Measurements from ENCODE around the gene CFAP91.

Gene CFAP91

DNA sequence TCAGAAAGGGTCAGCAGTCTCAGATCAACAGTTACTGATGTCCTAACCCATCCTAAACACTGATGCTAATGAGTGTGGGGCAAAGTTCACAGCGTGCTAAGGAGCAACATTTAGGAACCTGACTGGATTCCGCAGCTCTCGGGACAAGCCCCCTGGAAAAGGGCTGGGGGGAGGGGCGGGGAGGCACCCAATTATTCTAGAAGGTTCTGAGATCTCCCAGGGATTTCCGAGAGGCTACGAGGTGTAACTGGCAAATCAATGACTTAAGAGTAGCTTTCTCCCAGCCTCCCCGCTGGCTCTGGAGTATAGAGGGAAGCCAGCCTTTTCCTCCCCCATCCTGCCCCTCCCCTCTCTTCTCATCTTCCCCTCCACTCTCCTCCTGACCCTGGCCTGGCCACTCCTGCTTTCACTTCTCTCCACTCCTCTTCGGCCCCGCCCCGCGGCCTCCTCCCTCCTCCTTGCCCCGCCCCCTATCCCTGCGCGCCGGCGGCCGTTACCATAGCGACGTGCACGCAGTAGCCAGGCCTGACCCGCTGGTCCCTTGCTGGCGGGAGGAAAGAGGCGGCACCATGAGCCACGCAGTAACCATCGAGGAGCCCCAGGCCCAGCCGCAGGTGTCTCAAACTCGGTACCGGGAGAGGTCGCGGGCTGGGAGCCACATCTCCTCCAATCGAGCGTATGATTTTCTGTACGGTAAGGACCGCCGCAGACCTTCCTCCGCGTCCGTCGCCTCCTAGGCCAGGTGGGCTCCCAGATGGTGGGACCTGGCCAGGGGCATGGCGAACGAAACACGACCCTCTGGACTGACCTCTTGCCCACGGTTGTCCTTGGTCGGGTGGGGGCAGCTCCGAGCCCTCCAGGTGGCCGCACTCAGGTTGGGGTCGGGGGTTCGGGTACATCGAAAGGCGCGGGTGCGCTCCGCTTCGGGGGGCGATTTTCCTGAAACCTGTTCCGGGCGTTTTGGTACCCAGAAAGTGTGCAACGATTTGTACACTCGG, at the start of gene CFAP91:
Gene CFAP91 (plus strand): TSS at position 493 of the 998 bp plus-strand sequence. CDS start 77 bp downstream, at position 570.
- DNase-seq = peak; percentile 80

DNA sequence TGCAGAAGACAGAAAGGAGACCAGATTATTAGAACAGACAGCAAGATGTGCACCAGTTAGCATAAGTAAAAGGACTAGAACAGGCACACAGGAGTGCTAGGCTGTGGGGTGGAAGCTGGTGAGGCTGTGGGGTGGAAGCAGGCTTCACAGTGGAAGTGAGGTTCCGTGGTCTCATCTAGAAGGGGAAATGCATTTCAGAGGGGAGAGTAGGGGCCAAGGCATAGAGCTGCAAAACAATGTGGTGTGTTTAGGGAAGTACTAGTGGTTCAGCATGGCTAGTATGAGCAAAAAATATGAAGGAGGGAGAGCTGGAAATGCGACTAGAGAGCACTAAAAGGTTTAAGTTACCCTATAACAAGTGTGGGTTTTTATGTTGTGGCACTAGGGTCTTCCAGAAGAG, 48.9 kb upstream of the CFAP91 start:
- DNase-seq = no peak

DNA sequence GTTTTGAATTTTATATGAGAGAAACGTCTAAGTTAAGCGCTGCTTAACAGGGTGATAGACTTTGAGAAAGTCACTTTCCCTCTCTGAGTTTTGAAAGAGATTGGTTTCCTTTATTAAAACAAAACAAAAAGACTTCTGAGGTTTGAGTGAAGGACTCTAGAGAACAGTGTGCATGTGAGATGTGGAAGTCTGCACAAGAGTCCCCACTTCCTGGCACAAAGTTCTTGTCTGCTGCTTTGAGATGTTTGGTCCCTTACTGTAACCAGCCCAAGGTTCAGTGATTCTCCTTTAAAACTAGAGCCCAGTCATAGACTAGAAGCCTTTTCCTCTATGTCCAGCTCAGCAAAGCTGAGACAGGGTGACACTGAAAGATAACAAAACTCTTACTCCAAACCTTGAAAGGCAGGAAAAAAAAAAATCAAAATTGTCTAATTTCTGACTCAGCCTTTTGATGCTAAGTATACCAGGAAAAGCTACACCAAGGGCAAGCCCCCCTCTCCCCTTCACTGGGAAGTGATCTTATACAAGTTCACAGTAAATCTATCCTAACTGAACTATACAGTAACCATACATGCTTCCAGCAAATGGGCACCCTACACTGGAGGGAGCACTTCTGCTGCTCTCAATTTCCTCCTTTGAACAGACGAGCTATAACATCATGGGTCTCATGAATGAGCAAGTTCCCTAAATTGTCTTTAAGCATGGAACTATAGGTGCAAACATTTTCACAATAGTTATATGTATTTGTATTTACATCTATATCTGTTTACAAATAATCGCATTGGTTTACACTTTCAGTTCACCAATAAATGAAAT, 44.7 kb upstream of the CFAP91 start:
- DNase-seq = no peak

DNA sequence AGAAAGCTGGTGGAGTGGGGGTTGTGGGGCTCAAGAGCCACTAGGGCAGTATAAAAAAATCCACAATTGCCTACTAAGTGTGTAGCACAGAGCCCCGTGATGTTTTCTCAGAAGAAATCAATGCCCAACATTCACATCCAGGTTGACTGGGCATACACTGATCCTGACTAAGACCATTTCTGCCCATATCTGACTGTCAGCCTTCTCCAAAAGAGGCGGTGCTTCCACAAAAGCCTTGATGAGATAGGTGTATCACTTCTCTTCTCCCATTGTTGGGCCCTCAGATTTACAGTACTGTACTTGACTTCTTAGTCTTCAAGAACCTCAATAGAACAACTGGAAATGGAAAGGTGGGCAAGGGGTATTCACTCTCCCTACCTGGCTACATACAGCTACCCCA, 43.8 kb upstream of the CFAP91 start:
- no peak for DNase-seq

DNA sequence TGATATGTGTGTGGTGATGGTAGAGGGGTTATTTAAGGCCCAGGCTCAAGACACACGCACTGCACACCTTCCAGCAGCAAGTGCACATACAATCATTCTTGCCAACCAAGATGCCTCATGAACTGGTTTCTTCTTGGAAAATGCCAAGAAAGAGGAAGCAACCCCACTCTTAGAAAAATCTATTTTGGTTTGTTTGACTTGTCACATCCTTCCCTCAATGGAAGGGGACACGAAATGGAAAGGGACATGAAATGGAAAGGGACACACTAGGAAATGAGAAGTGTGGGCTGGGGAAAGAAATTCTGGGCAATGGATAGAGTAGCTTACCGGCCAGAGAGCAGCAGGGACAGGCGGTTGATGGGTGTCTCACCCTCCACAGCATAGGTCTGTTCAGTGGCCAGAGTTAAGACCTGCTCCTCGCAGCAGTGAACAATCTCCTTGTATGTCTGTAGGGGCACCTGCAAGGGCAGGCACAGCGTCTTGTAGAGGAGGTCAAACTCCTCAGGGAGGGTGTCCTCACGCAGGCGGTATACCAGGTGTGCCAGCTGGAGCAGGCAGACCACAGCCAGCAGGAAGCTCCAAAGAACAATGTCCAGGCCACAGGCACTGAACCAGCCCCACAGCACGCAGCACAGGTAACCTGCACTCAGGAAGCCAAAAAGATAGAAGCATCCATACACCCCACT, 43.1 kb upstream of the CFAP91 start:
- no peak for DNase-seq

DNA sequence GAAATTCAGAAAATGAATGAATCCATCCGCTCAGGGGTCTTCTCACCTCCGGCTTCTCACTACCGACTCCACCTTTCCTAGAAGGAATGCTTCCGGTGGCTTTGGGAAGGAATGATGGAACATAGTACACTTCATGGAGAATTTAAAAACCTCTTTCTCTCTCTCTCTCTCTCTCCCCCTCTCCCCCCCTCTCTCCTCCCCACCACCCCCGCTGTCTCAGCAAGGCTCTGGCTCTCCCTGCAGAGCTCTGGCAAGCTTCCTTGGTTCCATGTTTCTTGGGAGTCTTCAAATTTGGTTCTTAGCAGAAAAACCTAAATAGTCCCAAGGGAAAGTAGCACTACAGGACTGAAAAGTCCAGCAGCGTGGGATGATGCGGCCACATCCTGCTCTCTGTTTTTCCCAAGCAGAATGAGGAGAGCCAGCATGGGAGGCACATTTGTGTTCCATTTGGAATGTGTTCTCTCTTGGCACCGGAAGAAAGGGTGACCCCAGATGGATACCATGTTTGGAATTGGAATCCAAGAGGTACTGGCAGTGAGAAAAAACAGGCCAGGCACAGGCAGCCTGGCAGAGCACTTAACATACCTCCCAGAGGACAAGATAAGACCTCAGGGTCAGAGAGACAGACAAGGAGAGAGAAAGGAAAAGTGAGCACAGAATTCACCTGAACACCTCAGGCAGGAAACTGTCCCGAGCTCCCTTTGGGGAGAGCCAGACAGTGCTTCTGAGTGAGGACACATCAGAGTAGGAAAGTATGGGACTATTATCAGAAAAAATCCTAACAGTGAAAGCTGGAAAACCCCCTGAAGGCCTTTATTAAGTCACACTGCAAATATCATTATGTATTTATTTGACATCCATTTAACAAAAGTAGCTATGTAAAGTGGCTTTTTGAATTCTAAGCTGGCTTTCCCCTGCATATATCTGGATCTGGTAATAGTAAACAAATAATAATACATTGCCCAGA, 42.1 kb upstream of the CFAP91 start, which contains the start of gene POPDC2:
Gene POPDC2 (minus strand): TSS at position 116 of the 967 bp plus-strand sequence. CDS start 166 bp downstream, outside the sequence.
- no peak for DNase-seq

DNA sequence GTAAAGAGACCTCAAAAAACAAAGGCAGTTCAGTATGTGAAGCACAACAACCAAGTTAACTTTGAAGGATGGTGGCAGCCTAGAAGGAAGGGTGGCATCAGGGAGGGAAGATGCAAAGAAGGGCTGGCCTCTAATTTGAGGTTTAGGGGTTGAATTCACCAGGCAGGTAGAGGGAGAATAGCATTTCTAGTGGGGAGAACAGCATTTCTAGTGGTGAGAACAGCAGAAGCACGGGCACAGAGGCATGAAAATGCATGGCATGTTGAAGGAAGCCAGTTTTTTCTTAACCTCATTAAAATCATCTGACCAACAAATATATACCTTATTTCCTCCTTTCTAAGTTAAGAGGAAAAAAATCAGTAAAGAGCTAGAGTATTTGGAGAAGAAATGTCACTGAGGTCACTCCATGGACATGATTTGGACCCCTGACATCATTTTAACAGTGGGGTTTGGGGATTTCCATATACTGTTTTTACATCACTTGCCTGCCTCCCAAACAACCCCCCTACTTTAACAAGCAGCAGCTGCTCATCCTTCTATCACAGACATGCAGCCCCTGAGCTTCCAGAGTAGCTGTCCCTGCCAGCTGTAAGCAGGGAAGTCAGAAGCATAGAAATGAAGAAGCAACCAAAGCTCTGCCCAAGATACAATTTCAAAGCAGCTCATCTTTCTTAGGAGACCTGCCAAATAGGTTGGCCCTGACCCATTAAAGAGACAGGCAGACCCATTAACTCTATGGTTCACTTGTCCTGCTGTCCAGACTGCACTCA, 40.0 kb upstream of the CFAP91 start:
- no peak for DNase-seq

DNA sequence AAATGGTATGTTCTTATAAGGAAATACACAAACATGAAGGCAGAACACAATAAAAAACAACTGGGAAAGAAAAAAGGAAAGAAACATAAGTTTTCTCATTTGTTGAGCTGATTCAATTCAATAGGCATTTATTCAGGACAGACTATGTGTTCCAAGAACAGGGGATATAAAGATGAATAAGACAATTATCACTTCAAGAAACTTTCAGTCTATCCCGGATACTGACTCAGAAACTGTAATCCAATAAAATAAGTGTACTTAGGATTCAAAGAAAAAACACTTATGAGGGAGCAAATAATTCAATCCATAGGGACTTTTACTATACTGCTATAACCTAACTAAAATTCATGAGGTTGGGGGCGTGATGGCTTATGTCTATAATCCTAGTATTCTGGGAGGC, 38.9 kb upstream of the CFAP91 start:
- no peak for DNase-seq

DNA sequence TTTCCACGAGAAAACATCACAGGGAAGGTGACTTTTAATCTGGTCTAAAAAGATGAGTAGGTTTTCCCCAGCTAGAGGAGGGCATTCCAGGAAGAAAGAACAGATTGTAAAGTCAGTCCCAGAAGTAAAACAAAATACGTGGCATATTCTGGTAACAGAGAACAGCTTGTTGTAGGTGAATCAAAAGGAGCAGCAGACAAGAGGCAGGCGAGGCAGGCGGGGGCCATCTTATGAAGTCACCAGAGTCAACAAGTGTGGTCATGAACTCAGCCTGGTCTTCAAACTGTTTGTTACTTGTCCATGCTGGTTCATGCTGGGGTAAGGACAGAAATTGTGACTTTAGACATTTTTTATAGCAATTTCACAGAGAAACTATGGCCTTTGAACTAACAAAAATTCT, 38.5 kb upstream of the CFAP91 start:
- no peak for DNase-seq

DNA sequence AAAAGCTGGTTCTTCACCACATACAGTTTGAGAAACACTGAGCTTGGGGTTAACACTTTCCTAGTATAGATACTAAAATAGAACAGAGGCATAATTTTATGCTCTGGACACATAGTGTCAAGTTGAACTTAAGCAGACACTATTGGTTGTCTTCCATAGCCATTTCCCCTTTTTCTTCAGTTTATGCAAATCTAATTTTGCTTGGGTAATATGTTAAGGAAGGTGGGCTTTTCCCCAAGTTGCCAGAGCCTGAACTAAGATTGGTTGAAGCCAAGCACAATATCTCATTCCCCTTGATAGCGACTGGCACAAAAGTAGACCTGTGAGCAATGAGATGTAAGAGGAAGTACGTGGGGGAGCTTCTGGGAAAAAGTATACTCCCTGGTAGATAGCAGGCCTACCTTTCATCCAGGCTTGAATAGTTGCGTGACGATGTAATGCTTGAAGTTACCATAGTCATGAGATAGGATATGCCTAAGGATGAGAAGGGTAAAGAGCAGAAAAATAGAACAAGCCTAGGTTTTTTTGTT, 37.9 kb upstream of the CFAP91 start:
- no peak for DNase-seq

DNA sequence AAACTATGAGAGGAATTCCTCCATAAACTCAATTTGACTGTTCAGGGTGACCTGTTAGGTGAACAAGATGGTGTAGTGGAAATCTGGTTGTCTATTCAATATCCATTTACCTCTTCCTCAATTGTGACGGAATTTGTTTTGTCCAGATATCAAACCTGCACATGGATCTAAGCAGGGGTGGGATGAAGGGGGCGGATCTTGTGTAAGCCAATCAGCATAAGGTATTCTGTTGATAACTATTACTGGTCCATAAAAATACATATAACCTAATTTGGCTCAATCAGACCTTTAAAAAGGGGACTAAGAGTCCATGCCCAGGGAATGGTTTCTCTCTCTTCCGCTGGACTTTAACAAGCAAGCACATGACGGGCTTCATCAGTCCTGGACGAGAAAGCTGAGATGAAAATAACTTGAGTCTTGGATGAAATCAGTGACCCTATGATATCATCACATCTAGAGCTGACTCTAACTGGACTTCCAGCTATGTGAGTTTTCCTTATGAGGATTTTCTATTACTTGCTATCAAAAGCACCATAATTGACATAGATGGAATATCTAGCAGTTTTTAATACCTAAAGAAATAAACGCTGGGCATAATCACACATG, 36.8 kb upstream of the CFAP91 start:
- no peak for DNase-seq

DNA sequence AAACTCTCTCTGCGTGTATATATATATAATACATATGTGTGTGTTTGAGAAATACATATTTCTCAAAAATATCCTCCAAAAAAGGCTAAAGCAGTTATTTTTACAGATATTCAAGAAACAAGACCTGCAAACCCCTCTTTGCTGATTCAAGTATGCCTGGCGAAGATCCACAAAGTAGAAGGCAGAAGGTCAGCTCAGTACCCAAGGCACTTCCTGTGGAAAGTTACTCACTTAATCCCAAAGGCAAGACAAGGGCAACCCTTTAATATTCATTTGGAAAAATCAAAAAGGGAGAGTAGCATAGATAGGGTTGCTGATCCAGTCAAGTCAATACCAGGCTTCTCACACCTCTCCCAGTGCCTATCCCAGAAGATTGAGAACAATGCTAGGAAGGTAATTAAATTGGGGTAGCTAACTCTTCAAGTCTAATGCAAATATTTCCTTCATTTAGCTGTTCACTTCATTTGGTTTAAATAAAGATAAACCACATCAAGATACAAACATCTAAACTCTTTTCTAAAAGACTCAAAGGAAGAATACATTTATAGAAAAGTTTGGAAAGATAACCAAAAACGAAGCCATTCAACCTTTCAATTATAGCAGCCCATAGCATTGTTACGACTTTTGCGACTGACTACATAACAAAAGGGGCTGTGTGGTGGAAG, 32.8 kb upstream of the CFAP91 start:
- no peak for DNase-seq

DNA sequence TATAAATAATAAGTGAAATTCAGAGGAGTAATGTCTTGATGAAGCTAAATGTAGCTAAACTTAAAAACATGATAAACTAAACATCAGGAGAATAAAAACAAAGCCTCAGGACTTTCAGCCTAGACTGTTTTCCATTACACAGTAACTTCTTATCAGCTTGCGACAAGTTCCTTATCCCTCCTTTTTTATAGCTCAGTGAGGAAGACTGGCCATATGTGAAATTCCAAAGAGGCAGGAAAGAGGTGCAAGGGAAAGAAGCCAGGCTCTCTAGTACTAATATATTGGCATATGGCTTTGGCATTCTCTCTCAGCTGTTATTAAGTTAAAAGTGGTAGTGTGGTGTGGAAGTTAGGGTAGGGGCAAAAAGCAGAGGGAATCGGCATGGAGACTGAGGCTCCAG, 30.0 kb upstream of the CFAP91 start:
- DNase-seq = no peak

DNA sequence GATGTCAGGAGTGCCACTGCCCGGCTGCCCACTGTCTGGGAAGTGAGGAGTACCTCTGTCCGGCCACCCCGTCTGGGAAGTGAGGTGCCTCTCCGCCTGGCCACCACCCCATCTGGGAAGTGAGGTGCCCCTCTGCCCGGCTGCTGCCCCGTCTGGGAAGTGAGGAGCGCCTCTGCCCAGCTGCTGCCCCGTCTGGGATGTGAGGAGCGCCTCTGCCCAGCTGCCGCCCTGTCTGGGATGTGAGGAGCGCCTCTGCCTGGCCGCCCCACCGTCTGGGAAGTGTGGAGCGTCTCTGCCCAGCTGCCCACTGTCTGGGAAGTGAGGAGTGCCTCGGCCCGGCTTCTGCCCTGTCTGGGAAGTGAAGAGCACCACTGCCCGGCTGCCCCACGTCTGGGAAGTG, 28.9 kb upstream of the CFAP91 start:
- DNase-seq = no peak

DNA sequence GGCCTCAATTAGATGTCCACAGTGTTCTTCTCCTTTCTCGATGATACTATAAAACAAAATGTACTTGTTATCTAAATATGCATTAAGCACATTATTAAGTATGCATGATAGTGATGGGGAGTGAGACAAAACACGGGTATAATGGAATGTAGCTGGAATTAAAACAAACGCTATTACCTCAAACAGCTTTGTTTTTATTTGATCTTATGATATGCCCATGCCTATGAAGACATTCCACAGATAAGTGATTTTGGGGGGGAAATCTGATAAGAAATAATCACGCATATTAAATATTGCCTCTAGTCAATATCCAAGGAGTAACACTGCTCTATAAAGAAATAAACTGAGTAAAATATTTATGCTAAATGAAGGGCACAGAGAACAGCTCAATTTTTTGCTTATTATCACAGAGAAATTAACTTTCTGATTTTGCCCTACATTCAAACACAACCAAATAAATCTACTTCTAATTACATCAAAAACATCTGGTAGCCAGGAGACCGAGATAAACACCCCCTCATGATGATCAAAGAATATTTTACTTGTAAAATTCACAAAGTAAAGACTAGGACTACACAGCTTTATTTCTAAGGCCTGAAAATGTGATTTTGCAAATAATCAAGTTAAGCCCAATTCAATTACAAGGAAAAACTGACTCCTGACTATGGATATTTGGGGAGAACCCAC, 27.5 kb upstream of the CFAP91 start:
- DNase-seq = no peak

DNA sequence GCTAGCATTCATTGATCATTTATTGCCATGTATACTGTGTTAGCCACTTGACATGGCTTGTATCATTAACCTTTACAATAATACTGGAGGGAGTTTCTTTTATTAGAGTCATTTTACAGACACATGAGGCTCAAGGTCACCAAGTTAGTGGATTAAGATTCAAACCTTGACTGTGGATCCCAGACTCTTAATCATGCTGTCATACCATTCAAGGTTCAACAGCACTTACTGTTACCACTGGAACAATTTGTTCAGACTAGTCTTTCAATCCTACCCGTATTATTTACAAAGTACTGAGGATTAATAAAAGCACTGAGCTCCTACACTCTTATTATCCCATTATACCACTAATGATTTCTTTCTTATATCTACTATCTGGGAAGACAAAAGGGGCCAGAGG, 26.8 kb upstream of the CFAP91 start:
- no peak for DNase-seq

DNA sequence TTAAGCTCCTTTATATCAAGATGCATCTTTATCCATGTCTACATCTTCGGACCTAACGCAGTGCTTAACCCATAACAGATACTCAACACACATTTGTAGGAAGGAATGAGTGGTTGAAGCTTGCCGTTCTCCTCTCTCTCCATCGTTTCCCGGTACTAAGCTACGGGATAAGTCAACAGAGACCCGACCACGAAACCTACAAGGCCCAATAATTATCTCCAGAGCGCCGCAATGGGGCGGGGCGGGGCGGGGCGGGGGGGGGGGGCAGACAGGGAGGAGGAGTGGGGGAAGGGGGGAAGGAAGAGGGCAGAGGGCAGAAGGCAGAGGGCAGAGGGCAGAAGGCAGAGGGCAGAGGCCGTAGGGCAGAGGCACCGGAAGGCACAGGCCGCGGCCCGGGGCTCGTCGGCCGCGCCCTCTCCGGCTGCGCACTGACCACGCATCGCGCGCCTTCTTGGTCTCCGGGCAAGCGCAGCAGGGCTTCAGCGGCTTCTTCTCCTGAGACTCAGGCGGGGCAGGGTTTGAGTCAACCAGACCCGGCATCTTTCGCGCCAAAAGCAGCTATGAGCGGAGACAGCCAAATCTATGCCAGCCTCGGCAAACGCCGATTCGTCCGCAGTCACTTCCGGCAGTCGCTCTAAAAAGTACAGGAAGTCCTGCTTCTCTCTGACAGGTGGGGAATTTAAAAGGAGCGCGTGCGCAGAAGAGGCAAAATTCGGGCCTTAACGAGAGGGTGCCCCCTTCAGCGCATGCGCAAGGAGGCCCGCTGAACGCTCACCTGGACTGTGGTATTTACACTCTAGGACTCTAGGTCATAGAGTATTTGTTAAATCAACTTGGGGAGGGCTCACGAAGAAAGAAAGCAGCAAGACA, 25.8 kb upstream of the CFAP91 start, which contains the start of gene COX17:
Gene COX17 (minus strand): TSS at position 636 of the 870 bp plus-strand sequence. CDS start 96 bp downstream, at position 540.
- peak; percentile 97 for DNase-seq

DNA sequence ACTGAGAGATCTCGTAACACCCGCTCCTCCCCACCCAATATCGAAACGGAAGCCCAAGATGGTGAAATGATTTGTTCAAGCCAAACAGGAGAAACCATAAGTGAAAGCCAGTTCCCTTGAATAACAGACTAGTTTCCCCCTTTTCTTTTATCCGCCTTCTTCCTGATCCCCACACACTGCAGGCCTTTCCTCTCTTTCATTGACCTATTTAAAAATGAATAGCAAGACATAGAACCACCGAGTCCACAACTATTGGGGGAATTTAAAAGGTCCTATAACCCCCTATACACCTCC, 25.2 kb upstream of the CFAP91 start:
- no peak for DNase-seq
